Hepatocyte (in vitro differentiated cells): ENCODE results near the gene MUC21.

Experiments
- EZH2 ChIP-seq: fragments of 200-600 bp; sonication (generic); IDR thresholded peaks from 2 replicates; pipeline ENCODE4 v1.6.1; 2016; ENCODE audit warnings: antibody characterized with exemption, mild to moderate bottlenecking, borderline replicate concordance
- EZH2phosphoT487 ChIP-seq: fragments of 200-600 bp; sonication (generic); IDR thresholded peaks from one replicate; pipeline ENCODE4 v1.6.1; 2018; ENCODE audit warnings: antibody characterized with exemption, mild to moderate bottlenecking, low read depth, moderate library complexity; ENCODE audit not compliant: unreplicated experiment, severe bottlenecking
- TF ChIP-seq, protein P1 (sequence below): fragments of 200-600 bp; sonication (generic); IDR thresholded peaks from 2 replicates; pipeline ENCODE4 v1.5.1; 2016; ENCODE audit warnings: antibody characterized with exemption, mild to moderate bottlenecking; ENCODE audit not compliant: poor library complexity

DNA sequence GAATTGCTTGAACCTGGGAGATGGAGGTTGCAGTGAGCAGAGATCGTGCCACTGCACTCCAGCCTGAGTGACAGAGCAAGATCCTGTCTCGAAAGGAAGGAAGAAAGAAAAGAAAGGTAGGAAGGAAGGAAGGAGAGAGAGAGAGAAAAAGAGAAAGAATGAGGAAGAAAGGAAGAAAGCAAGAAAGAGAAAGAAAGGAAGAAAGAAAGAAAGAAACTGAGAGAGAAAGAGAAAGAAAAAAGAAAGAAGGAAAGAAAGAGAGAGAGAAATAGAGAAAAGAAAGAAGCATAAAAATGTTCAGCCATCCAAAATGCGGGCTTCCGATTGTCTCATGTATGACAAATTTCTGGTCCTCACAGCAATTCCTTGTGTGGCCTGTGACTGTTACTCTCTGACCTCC is 49.6 kb downstream of the MUC21 start:
- TF ChIP-seq EZH2phosphoT487: no peak
- TF ChIP-seq, protein P1, sequence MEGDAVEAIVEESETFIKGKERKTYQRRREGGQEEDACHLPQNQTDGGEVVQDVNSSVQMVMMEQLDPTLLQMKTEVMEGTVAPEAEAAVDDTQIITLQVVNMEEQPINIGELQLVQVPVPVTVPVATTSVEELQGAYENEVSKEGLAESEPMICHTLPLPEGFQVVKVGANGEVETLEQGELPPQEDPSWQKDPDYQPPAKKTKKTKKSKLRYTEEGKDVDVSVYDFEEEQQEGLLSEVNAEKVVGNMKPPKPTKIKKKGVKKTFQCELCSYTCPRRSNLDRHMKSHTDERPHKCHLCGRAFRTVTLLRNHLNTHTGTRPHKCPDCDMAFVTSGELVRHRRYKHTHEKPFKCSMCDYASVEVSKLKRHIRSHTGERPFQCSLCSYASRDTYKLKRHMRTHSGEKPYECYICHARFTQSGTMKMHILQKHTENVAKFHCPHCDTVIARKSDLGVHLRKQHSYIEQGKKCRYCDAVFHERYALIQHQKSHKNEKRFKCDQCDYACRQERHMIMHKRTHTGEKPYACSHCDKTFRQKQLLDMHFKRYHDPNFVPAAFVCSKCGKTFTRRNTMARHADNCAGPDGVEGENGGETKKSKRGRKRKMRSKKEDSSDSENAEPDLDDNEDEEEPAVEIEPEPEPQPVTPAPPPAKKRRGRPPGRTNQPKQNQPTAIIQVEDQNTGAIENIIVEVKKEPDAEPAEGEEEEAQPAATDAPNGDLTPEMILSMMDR: no peak
- no peak for TF ChIP-seq EZH2
